RWPE1 (cell line): ENCODE data around the gene SLCO2B1.

Experiments
- CTCF ChIA-PET: fragments of 350-600 bp; sonication (Branson Sonifier 250); formaldehyde crosslinking; extraction: SDS; loops from one replicate; lab custom pipeline; 2021; lab: Yijun Ruan, JAX
- POLR2A ChIA-PET: fragments of 400-600 bp; formaldehyde crosslinking; extraction: SDS; loops from one replicate; lab custom pipeline; 2020; ENCODE audit warnings: antibody characterized with exemption; ENCODE audit not compliant: low non-redundant PET; lab: Yijun Ruan, JAX
- DNase-seq: peaks from one replicate; pipeline ENCODE4 v3.0.0; 2012; ENCODE audit warnings: low spot score
- H3K27ac ChIP-seq: fragments of 450-650 bp; 2 replicates; pipeline ENCODE4 v1.5.1; 2017
- CTCF ChIP-seq: fragments of 450-650 bp; conservative IDR thresholded peaks from 2 replicates; pipeline ENCODE4 v1.5.1; 2017; ENCODE audit warnings: low read depth, mild to moderate bottlenecking

Gene SLCO2B1

DNA sequence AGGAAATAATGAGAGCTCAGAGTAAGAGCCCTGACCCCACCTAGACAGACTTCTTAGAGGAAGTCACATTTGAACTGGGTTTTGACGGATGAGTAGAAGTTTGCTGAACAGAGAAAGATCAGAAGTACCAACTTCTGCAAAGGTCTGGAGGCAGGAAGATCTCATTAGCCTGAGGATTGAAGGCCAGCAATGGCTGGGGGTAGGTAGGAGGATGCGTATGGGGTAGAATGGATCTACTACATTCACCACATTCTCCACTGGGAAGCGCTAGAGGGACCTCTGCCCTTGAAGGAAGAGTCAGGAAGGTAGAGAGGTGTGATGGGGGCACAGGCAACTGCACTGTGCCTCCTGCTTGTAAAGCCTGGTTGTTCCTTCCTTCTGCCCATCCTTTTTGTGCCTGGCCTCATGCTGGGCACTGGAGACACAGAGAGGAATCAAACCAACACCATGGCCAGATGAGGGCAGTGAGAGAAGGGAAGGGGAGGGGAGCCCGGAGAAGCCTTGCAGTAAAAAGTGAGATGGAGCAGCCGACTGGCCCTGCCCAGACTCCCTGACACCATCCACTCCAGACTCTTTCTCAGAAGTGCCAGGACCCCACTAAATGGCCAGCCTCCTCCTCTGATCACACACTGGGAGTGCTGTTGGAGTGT is 94.6 kb downstream of the SLCO2B1 start:
- no peak for TF ChIP-seq CTCF
- DNase-seq: no peak
- ChIA-PET POLR2A (no interaction called here), CTCF (interaction anchor here (1.4 kb wide), 1 partner anchor 105 kb away, joined by 3 read pairs; no protein-coding TSS in a partner anchor)
- no peak overlapping the region for H3K27ac ChIP-seq

GRCh38 chr11:75246006-75246670 is 95.2 kb downstream of the SLCO2B1 start:
- ChIA-PET POLR2A (no interaction called here), CTCF (no interaction called here)
- no peak for TF ChIP-seq CTCF
- no peak overlapping the region for H3K27ac ChIP-seq
- no peak for DNase-seq

DNA sequence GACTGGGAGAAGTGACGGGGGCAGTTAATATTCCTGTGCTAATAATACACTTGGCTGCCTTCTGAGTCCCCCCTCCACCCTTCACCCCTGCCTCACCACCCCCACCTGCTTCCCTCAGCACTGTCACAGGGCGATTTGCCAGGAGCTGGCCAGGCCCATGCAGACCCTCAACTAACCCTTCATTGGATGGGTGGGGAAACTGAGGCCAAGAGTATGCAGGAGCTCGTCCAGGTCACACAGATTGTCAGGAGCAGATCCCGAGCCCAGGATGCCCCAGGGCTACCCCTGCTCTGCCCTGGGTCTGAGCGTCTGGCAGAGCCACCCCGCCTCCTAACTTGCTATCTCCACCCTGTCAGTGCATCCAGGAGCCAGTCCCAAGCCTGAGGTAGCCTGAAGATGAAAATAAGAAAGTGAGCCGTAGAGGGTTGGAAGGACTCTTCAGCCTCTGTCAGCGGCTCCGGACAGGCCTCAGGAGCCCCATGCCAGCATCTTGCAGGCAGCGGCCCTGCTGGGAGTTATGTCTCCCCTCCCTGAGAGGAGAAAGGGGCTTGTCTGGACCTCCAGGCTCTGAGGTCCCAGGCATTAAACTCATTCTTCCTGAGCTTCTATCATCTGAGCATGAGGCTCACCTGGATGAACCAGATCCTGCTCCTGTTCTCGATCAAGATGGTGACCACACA is 95.9 kb downstream of the SLCO2B1 start:
- POLR2A ChIA-PET: no interaction called here
- H3K27ac ChIP-seq: no peak overlapping the region
- no peak for TF ChIP-seq CTCF
- CTCF ChIA-PET: interaction anchor here (0.6 kb wide), 1 partner anchor 238 kb away, joined by 3 read pairs; no protein-coding TSS in a partner anchor
- DNase-seq: no peak

GRCh38 chr11:75248924-75249256 is 98.0 kb downstream of the SLCO2B1 start:
- DNase-seq: no peak
- peak; percentile 48 for TF ChIP-seq CTCF
- ChIA-PET CTCF (interaction anchor here (0.6 to 2.9 kb wide), 31 partner anchors 7 to 1204 kb away, joined by 3 to 48 read pairs (median 4); no protein-coding TSS in a partner anchor), POLR2A (no interaction called here)
- H3K27ac ChIP-seq: no peak overlapping the region

GRCh38 chr11:75249704-75250103 is 98.8 kb downstream of the SLCO2B1 start:
- no peak for DNase-seq
- H3K27ac ChIP-seq: no peak overlapping the region
- ChIA-PET CTCF (interaction anchor here (1.9 to 2.9 kb wide), 3 partner anchors 8 to 227 kb away, joined by 6 to 48 read pairs (median 15); no protein-coding TSS in a partner anchor), POLR2A (no interaction called here)
- no peak for TF ChIP-seq CTCF

GRCh38 chr11:75254326-75254725 is 103.4 kb downstream of the SLCO2B1 start:
- ChIA-PET CTCF (interaction anchor here (1.5 kb wide), 1 partner anchor 25 kb away, joined by 3 read pairs; no protein-coding TSS in a partner anchor), POLR2A (interaction anchor here (0.7 kb wide), 1 partner anchor 34 kb away, joined by 3 read pairs; no protein-coding TSS in a partner anchor)
- no peak overlapping the region for H3K27ac ChIP-seq
- DNase-seq: no peak
- no peak for TF ChIP-seq CTCF
